ENCODE measurements around the gene ARID1B. TPM values are rescaled to one million over a fixed set of nuclear protein-coding genes. Genes with fewer than 3 reads are reported as not detected.

Gene ARID1B
- total RNA-seq, 1 donor from 2014 or later: 78.1 TPM

DNA sequence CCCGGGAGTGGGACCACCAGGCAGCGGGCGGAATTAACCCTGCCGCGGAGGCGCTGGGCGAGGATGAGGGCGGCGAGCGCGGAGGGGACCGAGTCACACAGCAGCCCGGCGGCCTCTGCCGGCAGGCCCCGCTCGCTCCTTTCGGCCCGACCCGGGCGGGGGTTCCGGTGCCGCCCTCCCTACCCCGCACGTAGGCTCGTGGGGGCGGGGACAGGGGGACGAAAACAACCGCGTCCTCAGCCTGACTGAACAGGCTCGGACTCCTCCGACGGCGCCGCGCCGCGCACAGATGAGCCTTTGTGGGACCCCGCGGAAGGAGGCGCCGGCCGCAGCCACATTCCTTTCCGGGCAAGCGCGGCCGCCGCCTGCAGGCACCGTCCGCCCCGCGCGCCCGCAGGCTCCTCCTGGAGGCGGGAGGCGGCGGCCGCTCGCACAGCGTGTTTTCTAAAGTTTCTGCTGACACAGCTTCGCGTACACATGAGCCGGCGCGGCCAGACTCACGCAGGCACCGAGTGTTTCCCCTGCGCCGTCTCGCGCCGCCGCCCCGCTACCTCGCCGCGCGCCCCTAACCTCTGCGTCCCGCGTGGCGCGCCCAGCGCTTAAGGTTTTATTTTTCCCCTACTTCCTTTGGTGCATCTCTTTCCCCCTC, 244.3 kb downstream of the ARID1B start:
- TF ChIP-seq, protein P1, sequence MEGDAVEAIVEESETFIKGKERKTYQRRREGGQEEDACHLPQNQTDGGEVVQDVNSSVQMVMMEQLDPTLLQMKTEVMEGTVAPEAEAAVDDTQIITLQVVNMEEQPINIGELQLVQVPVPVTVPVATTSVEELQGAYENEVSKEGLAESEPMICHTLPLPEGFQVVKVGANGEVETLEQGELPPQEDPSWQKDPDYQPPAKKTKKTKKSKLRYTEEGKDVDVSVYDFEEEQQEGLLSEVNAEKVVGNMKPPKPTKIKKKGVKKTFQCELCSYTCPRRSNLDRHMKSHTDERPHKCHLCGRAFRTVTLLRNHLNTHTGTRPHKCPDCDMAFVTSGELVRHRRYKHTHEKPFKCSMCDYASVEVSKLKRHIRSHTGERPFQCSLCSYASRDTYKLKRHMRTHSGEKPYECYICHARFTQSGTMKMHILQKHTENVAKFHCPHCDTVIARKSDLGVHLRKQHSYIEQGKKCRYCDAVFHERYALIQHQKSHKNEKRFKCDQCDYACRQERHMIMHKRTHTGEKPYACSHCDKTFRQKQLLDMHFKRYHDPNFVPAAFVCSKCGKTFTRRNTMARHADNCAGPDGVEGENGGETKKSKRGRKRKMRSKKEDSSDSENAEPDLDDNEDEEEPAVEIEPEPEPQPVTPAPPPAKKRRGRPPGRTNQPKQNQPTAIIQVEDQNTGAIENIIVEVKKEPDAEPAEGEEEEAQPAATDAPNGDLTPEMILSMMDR (IDR thresholded peaks at IDR 0.05): peak; percentile 51
- Mint-ChIP-seq H3K9me3 (ENCODE audit: unreplicated experiment) (peaks cover 8% of the 10 kb centered on the region), H3K36me3 (ENCODE audit: unreplicated experiment) (peaks cover 6% of the 10 kb centered on the region), H3K27me3 (ENCODE audit: unreplicated experiment) (no peaks in the 10 kb centered on the region), H3K4me1 (ENCODE audit: unreplicated experiment) (peaks cover 33% of the 10 kb centered on the region), H3K4me3 (ENCODE audit: unreplicated experiment) (peak overlapping the region; percentile 89), H3K27ac (ENCODE audit: unreplicated experiment) (peak overlapping the region; percentile 99)
- DNase-seq (ENCODE audit: extremely low spot score, unreplicated experiment): peak; percentile 96

DNA sequence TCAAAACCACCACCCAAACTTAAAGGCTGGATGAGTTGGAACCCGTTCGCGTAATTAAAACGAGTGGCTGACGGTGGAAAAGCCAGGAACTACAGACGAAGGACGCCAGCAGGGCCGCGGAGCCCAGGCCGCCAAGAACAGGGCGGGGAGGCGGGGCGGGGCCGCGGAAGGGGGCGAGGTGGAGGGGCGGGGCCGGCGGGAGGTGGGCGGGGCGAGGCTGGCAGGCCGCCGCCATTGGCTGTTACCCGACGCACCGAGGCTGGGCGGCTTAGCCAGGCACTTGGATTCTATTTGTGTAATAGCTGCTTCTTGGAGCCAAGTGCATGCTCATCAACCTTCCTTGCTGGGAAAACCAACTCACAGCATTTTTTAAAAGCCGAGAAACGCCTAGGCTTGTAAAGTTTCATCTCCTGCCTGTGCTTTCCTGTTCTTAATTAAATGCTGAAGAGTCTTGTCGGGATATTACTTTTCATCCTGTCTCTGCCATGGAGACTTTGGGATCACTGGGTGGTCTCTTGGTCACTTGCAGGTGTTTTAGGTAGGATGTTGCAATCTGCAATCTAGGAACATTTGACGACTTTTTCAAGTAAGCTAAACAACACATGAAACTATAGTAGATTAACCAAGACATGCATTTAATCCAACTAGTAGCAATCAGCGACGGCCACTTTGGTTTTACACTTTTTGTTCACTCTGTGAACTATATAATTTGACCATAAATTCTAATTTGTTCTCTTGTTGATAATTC, 245.0 kb downstream of the ARID1B start:
- peaks cover 6% of the 10 kb centered on the region for H3K36me3 Mint-ChIP-seq (ENCODE audit: unreplicated experiment)
- peaks cover 8% of the 10 kb centered on the region for H3K9me3 Mint-ChIP-seq (ENCODE audit: unreplicated experiment)
- H3K27ac Mint-ChIP-seq (ENCODE audit: unreplicated experiment): peak overlapping the region; percentile 99
- no peaks in the 10 kb centered on the region for H3K27me3 Mint-ChIP-seq (ENCODE audit: unreplicated experiment)
- peak; percentile 95 for DNase-seq (ENCODE audit: extremely low spot score, unreplicated experiment)
- peak overlapping the region; percentile 89 for H3K4me3 Mint-ChIP-seq (ENCODE audit: unreplicated experiment)
- TF ChIP-seq, protein P1 (IDR thresholded peaks at IDR 0.05): no peak
- peaks cover 31% of the 10 kb centered on the region for H3K4me1 Mint-ChIP-seq (ENCODE audit: unreplicated experiment)

DNA sequence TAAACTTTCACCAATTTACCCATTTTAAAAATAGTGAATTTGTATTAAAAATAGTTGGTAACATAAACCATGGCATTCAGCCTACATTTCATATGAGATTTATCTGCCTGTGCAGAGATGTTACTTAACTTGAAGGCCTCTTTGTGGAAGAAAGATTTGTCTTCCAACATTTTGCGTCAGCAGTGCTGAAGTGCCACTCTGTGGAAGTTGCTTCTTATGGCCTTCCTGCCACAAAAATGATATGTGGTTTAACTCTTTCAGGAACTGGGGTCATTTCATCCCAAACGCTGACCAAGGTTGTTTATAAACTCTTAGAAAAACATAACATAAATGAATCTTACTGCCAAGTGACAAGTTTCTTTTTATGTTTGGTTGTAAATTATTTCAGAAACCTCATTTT, 246.8 kb downstream of the ARID1B start:
- Mint-ChIP-seq H3K27ac (ENCODE audit: unreplicated experiment) (no peak overlapping the region), H3K4me3 (ENCODE audit: unreplicated experiment) (no peak overlapping the region), H3K9me3 (ENCODE audit: unreplicated experiment) (peaks cover 8% of the 10 kb centered on the region), H3K36me3 (ENCODE audit: unreplicated experiment) (peaks cover 8% of the 10 kb centered on the region), H3K27me3 (ENCODE audit: unreplicated experiment) (no peaks in the 10 kb centered on the region), H3K4me1 (ENCODE audit: unreplicated experiment) (peaks cover 20% of the 10 kb centered on the region)
- TF ChIP-seq, protein P1 (IDR thresholded peaks at IDR 0.05): no peak
- DNase-seq (ENCODE audit: extremely low spot score, unreplicated experiment): no peak

DNA sequence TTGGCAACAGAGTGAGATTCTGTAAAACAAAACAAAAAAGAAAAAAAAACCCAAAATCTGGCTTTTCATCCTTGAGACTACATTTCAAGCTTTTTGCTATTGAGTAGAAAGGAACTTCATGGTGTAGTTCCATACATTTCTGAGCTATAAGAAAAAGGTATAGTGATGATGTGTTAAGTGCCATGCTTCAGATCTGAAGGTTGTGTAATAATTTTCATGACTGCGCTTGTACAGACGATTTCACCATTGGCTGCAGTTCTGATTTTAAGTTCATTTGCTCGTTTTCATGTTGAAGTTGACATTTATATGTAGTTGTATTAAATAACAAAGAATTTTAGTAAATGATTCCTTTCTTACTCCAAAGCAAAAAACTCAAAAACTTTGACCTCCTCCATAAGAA, 247.6 kb downstream of the ARID1B start:
- H3K4me1 Mint-ChIP-seq (ENCODE audit: unreplicated experiment): peaks cover 12% of the 10 kb centered on the region
- peaks cover 8% of the 10 kb centered on the region for H3K36me3 Mint-ChIP-seq (ENCODE audit: unreplicated experiment)
- TF ChIP-seq, protein P1 (IDR thresholded peaks at IDR 0.05): no peak
- no peak for DNase-seq (ENCODE audit: extremely low spot score, unreplicated experiment)
- H3K27me3 Mint-ChIP-seq (ENCODE audit: unreplicated experiment): no peaks in the 10 kb centered on the region
- no peak overlapping the region for H3K4me3 Mint-ChIP-seq (ENCODE audit: unreplicated experiment)
- H3K27ac Mint-ChIP-seq (ENCODE audit: unreplicated experiment): no peak overlapping the region
- H3K9me3 Mint-ChIP-seq (ENCODE audit: unreplicated experiment): peaks cover 8% of the 10 kb centered on the region

DNA sequence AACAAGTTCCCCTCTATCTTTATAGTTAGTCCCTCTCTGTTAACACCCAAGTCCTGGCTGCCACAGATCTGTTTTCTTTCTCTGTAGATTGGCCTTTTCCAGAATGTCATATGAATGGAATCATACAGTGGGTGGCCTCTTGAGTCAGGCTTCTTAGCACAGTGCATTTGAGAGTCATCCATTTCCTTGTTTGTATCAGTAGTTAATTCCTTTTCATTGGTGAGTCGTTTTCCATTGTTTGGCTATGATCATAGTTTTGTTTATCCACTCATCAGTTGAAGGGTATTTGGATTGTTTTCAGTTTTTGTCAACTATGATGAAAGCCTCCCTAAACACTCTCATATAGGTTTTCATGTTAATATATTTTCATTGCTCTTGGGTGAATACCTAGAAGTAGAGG, 248.3 kb downstream of the ARID1B start:
- Mint-ChIP-seq H3K36me3 (ENCODE audit: unreplicated experiment) (peaks cover 8% of the 10 kb centered on the region), H3K27ac (ENCODE audit: unreplicated experiment) (no peak overlapping the region), H3K9me3 (ENCODE audit: unreplicated experiment) (peaks cover 8% of the 10 kb centered on the region), H3K4me3 (ENCODE audit: unreplicated experiment) (no peak overlapping the region), H3K4me1 (ENCODE audit: unreplicated experiment) (peaks cover 10% of the 10 kb centered on the region), H3K27me3 (ENCODE audit: unreplicated experiment) (no peaks in the 10 kb centered on the region)
- TF ChIP-seq, protein P1 (IDR thresholded peaks at IDR 0.05): no peak
- DNase-seq (ENCODE audit: extremely low spot score, unreplicated experiment): no peak

All from osteocyte (in vitro differentiated cells).